ENCODE results near the gene XRCC1. TPM values are rescaled to one million over a fixed set of nuclear protein-coding genes. Genes with fewer than 3 reads are reported as not detected.
A peak's percentile ranks its signal among the peaks of the same experiment; 100 is the strongest.

Gene XRCC1
- total RNA-seq, 2 experiments from 2014 or later: 29.4 to 32.4 TPM

DNA sequence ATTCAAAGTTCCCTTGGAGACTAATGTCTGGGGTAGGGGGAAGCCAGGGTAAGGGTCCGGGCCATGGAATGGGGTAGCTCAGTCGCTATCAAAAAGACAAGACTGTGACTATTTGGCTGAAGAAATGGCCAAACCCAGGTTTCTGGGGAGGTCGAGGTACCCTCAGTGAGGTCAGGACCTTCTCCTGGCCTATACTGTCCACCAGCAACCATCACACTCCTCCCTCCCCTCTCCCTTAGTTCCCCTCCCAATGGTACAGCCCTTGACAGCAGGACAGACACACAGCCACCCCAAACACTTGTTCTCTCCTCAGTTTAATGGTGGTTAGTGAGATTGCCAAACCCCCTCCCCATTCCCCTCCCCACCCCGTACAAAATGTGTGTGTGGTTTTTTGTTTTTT lies 46.7 kb upstream of the XRCC1 start:
- ChIA-PET POLR2A (no interaction called here), CTCF (interaction anchor here (0.6 to 1.0 kb wide), 2 partner anchors 28 to 67 kb away, joined by 3 to 4 read pairs; no protein-coding TSS in a partner anchor)
- Mint-ChIP-seq H3K27me3 (peaks cover 5% of the 10 kb centered on the region), H3K27ac (no peak overlapping the region), H3K9me3 (no peaks in the 10 kb centered on the region), H3K36me3 (ENCODE audit: low read depth) (peaks cover 3% of the 10 kb centered on the region), H3K4me3 (no peak overlapping the region), H3K4me1 (ENCODE audit: low read depth) (peaks cover 28% of the 10 kb centered on the region)
- intact Hi-C loops (cut with micrococcal nuclease): no loop called here
- no peak for DNase-seq
- no peak for ATAC-seq
- TF ChIP-seq, protein P1, sequence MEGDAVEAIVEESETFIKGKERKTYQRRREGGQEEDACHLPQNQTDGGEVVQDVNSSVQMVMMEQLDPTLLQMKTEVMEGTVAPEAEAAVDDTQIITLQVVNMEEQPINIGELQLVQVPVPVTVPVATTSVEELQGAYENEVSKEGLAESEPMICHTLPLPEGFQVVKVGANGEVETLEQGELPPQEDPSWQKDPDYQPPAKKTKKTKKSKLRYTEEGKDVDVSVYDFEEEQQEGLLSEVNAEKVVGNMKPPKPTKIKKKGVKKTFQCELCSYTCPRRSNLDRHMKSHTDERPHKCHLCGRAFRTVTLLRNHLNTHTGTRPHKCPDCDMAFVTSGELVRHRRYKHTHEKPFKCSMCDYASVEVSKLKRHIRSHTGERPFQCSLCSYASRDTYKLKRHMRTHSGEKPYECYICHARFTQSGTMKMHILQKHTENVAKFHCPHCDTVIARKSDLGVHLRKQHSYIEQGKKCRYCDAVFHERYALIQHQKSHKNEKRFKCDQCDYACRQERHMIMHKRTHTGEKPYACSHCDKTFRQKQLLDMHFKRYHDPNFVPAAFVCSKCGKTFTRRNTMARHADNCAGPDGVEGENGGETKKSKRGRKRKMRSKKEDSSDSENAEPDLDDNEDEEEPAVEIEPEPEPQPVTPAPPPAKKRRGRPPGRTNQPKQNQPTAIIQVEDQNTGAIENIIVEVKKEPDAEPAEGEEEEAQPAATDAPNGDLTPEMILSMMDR (IDR thresholded peaks at IDR 0.05): no peak

DNA sequence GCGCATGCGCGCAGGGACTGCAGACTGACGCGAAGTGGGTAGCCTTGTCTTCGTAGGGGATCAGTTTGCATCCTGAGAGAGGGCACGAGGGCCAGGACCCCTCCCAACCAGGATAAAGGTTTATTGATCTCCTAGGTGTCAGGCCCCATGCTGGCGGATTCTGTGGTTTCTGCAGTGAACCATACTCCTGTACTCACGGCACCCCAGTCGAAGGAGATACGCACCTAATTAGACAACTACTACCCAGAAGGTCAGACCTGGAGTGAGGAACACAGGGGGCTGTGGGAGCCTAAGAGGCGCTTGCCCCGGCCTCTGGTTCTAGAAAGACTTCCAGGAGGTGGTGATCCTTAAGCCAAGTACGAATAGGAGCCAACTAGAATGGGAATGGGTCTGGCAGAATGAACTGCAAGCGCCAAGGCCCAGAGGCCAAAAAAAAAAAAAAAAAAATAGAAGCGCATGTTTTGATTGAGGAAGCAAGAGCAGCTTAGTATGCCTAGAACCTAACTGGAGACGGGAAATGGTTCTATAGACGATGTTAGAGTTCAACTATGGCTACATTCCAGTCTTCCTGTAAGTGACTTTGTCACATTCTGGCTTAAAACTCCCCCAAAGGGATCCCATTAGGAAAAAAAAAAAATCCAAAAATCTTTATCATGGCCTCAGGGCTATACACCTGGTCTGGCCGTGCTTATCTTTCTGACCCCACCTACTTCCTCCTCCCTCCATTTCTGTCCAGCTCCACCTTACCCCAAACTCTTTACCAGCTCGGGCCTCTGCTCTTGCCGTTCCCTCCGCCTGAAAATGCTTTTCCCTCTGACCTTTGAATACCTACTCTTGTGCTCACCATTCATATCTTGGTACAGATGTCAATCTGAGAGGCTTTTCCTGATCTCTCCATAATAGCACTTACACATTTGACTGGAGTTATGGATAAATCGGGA lies 45.0 kb upstream of the XRCC1 start:
- DNase-seq (peak; percentile 95), ATAC-seq (peak; percentile 1)
- ChIA-PET CTCF (interaction anchor here (1.2 kb wide), 1 partner anchor 65 kb away, joined by 3 read pairs; no protein-coding TSS in a partner anchor), POLR2A (interaction anchor here (0.6 to 1.6 kb wide), 3 partner anchors 9 to 26 kb away, joined by 3 to 4 read pairs (median 3); no protein-coding TSS in a partner anchor)
- Mint-ChIP-seq H3K27ac (peak overlapping the region; percentile 99), H3K4me1 (ENCODE audit: low read depth) (peaks cover 32% of the 10 kb centered on the region), H3K36me3 (ENCODE audit: low read depth) (peaks cover 3% of the 10 kb centered on the region), H3K4me3 (peak overlapping the region; percentile 96), H3K27me3 (no peaks in the 10 kb centered on the region), H3K9me3 (no peaks in the 10 kb centered on the region)
- TF ChIP-seq, protein P1 (IDR thresholded peaks at IDR 0.05): no peak
- intact Hi-C loops (cut with micrococcal nuclease): no loop called here

DNA sequence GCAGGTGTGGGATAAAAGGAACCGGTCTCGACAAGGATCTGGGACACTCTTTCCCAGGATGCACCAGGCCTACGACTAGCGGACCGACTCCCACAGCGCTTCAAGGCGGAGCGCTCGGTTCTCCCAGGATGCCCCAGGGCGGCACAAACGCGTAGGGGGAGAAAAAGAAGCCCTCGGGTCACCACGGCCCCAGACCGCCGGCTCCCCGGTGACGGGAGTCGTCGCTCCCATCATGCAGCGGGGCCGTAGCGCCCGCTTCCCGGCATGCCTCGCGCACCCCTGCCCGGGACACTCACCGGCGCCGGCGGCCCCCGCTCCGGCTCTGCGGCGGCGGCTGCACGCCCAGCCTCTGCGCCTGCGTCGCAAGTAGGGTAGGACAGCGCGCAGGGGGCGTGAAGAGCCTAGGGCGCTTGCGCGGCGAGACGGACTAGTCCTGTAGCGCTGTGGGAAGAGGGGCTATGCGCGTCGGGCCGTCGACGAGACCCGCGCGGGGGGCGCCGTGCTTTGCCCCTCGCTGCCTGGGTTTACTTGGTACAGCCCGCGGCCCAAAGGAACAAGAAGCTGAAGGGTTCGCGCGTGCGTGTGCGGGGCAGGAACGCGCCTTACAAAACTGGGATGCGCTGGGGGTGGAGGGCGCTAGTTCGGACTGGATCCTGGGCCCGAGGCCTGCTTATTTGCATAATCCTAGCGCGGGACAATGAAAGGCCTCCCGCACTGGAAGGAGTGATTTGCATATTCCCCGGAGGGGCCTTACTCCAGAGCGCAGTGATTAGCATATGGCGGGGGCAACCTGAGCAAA lies 44.1 kb upstream of the XRCC1 start, which contains the start of gene ZNF428:
Gene ZNF428 (minus strand): TSS at position 368 of the 799 bp plus-strand sequence. CDS start 5,325 bp downstream, outside the sequence.
- no peaks in the 10 kb centered on the region for H3K27me3 Mint-ChIP-seq
- intact Hi-C loops (cut with micrococcal nuclease): no loop called here
- POLR2A ChIA-PET: interaction anchor here (0.6 to 1.6 kb wide), 3 partner anchors 10 to 25 kb away, joined by 3 to 4 read pairs (median 3); no protein-coding TSS in a partner anchor
- H3K36me3 Mint-ChIP-seq (ENCODE audit: low read depth): peaks cover 3% of the 10 kb centered on the region
- CTCF ChIA-PET: interaction anchor here (1.2 kb wide), 1 partner anchor 64 kb away, joined by 3 read pairs; no protein-coding TSS in a partner anchor
- H3K4me1 Mint-ChIP-seq (ENCODE audit: low read depth): peaks cover 27% of the 10 kb centered on the region
- TF ChIP-seq, protein P1 (IDR thresholded peaks at IDR 0.05): no peak
- no peaks in the 10 kb centered on the region for H3K9me3 Mint-ChIP-seq
- H3K27ac Mint-ChIP-seq: peak within 1 kb of the TSS; percentile 99
- peak; percentile 90 for DNase-seq
- H3K4me3 Mint-ChIP-seq: peak within 1 kb of the TSS; percentile 96
- ATAC-seq: peak; percentile 89

DNA sequence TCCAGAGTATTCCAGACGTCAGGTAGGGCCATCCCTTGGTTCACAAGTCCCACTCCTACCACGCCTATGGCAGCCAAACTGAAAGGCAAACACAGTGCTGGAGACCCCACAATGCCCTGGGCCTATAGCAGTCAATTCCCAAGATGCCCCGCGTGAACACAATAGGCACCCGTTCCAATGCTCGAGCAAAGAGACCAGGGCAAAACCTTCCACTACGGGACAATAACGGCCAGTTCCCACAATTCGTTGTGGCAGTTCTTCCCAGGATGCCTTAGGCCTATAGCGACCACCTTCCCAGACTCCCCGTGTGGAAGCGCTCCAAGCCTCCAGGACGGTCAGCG lies 43.6 kb upstream of the XRCC1 start:
- Mint-ChIP-seq H3K4me3 (peak overlapping the region; percentile 96), H3K9me3 (no peaks in the 10 kb centered on the region), H3K36me3 (ENCODE audit: low read depth) (peaks cover 3% of the 10 kb centered on the region), H3K27ac (peak overlapping the region; percentile 99), H3K27me3 (no peaks in the 10 kb centered on the region), H3K4me1 (ENCODE audit: low read depth) (peaks cover 25% of the 10 kb centered on the region)
- ATAC-seq: peak; percentile 65
- ChIA-PET POLR2A (interaction anchor here (0.7 to 1.1 kb wide), 2 partner anchors 11 to 13 kb away, joined by 3 to 4 read pairs; no protein-coding TSS in a partner anchor), CTCF (interaction anchor here (0.8 kb wide), 1 partner anchor 24 kb away, joined by 5 read pairs; no protein-coding TSS in a partner anchor)
- intact Hi-C loops (cut with micrococcal nuclease): no loop called here
- TF ChIP-seq, protein P1 (IDR thresholded peaks at IDR 0.05): no peak
- DNase-seq: peak; percentile 84

Measured in activated CD8-positive, alpha-beta T cell treated with anti-CD3 and anti-CD28 coated beads for 36 hours (primary cell).